Measurements from ENCODE around the gene SLC27A3.

SLC27A3 gene

GRCh38 chr1:153730468-153730988 lies 44.7 kb upstream of the SLC27A3 start:
- Histone ChIP-seq H3K4me2 (ENCODE audit: insufficient read depth, low read length, poor library complexity, severe bottlenecking) (no peak overlapping the region), H3K4ac (ENCODE audit: low read length) (no peak overlapping the region), H2BK120ac (ENCODE audit: low read depth, low read length) (no peak overlapping the region), H3K27ac (replicated peaks; ENCODE audit: low read length) (no peak overlapping the region), H4K91ac (ENCODE audit: low read depth, low read length, poor library complexity) (no peak overlapping the region), H2BK5ac (ENCODE audit: low read length) (no peak overlapping the region), H3K23ac (ENCODE audit: low read depth, low read length, poor library complexity) (no peak overlapping the region), H3K36me3 (replicated peaks in 1 of 2; ENCODE audit: control insufficient read depth in 2 of 2, insufficient read depth in 2 of 2, low read length in 2 of 2) (peaks cover 0 to 33% of the 10 kb centered on the region in 2 donors), H3K4me3 (ENCODE audit: low read length in 2 of 2) (no peak overlapping the region), H3K4me1 (ENCODE audit: control insufficient read depth in 2 of 2, insufficient read depth in 1 of 2, low read depth in 1 of 2, low read length in 2 of 2) (peaks cover 7 to 22% of the 10 kb centered on the region in 2 donors), H3K9me3 (replicated peaks in 1 of 2; ENCODE audit: control insufficient read depth in 2 of 2, insufficient read depth in 1 of 2, low read depth in 1 of 2, low read length in 2 of 2) (no peaks in the 10 kb centered on the region), H4K8ac (ENCODE audit: low read depth, low read length) (no peak overlapping the region), H3K79me1 (ENCODE audit: low read depth, low read length) (peaks cover 5% of the 10 kb centered on the region), H3K14ac (ENCODE audit: low read length) (no peak overlapping the region), H2AFZ (ENCODE audit: low read length) (no peak overlapping the region), H3K18ac (ENCODE audit: low read length) (no peak overlapping the region), H2AK5ac (ENCODE audit: low read depth, low read length) (no peak overlapping the region), H2BK15ac (ENCODE audit: low read length) (no peak overlapping the region), H3K9ac (ENCODE audit: low read depth, low read length, poor library complexity) (no peak overlapping the region), H2BK12ac (ENCODE audit: low read length) (no peak overlapping the region), H3K27me3 (ENCODE audit: control insufficient read depth in 3 of 3, insufficient read depth in 3 of 3, low read depth in 1 of 3, low read length in 3 of 3) (no peaks in the 10 kb centered on the region)
- no CpG with 5 or more reads among the region's 5 CpGs for WGBS, 2 donors (ENCODE audit: extremely low coverage in 2 of 2, insufficient read length in 2 of 2, insufficient replicate concordance in 1 of 2)
- DNase-seq (ENCODE audit: low spot score), result no peak

- H3K4me2 ChIP-seq (ENCODE audit: insufficient read depth, low read length, poor library complexity, severe bottlenecking), result no peak overlapping the region
- no peak overlapping the region for H3K4ac ChIP-seq (ENCODE audit: low read length)
- no peaks in the 10 kb centered on the region for H3K9me3 ChIP-seq (replicated peaks in 1 of 2; ENCODE audit: control insufficient read depth in 2 of 2, insufficient read depth in 1 of 2, low read depth in 1 of 2, low read length in 2 of 2)
- peaks cover 2% of the 10 kb centered on the region for H3K79me1 ChIP-seq (ENCODE audit: low read depth, low read length)
- H4K91ac ChIP-seq (ENCODE audit: low read depth, low read length, poor library complexity), result no peak overlapping the region
- peak overlapping the region; percentile 48 for H3K27ac ChIP-seq (replicated peaks; ENCODE audit: low read length)
- H3K27me3 ChIP-seq (ENCODE audit: control insufficient read depth in 3 of 3, insufficient read depth in 3 of 3, low read depth in 1 of 3, low read length in 3 of 3), result no peaks in the 10 kb centered on the region
- H2BK120ac ChIP-seq (ENCODE audit: low read depth, low read length), result no peak overlapping the region
- H2BK5ac ChIP-seq (ENCODE audit: low read length), result no peak overlapping the region
- no peak overlapping the region for H3K23ac ChIP-seq (ENCODE audit: low read depth, low read length, poor library complexity)
- DNase-seq (ENCODE audit: low spot score), result no peak
- H2BK12ac ChIP-seq (ENCODE audit: low read length), result no peak overlapping the region
- H3K14ac ChIP-seq (ENCODE audit: low read length), result no peak overlapping the region
- no peak overlapping the region for H3K18ac ChIP-seq (ENCODE audit: low read length)
- no peak overlapping the region for H2BK15ac ChIP-seq (ENCODE audit: low read length)
- no peak overlapping the region for H4K8ac ChIP-seq (ENCODE audit: low read depth, low read length)
- no CpG with 5 or more reads among the region's 1 CpG for WGBS, 2 donors (ENCODE audit: extremely low coverage in 2 of 2, insufficient read length in 2 of 2, insufficient replicate concordance in 1 of 2)
- H2AK5ac ChIP-seq (ENCODE audit: low read depth, low read length), result no peak overlapping the region
- no peak overlapping the region for H3K4me3 ChIP-seq (ENCODE audit: low read length in 2 of 2)
- H3K36me3 ChIP-seq (replicated peaks in 1 of 2; ENCODE audit: control insufficient read depth in 2 of 2, insufficient read depth in 2 of 2, low read length in 2 of 2), result peaks cover 0 to 54% of the 10 kb centered on the region in 2 donors
- H2AFZ ChIP-seq (ENCODE audit: low read length), result no peak overlapping the region
- peaks cover 6 to 22% of the 10 kb centered on the region in 2 donors for H3K4me1 ChIP-seq (ENCODE audit: control insufficient read depth in 2 of 2, insufficient read depth in 1 of 2, low read depth in 1 of 2, low read length in 2 of 2)
- H3K9ac ChIP-seq (ENCODE audit: low read depth, low read length, poor library complexity), result no peak overlapping the region
Measured at GRCh38 chr1:153733970-153734369, 41.2 kb upstream of the SLC27A3 start.

- Histone ChIP-seq H3K9ac (ENCODE audit: low read depth, low read length, poor library complexity) (no peak overlapping the region), H3K9me3 (replicated peaks in 1 of 2; ENCODE audit: control insufficient read depth in 2 of 2, insufficient read depth in 1 of 2, low read depth in 1 of 2, low read length in 2 of 2) (no peaks in the 10 kb centered on the region), H2BK5ac (ENCODE audit: low read length) (no peak overlapping the region), H3K27me3 (ENCODE audit: control insufficient read depth in 3 of 3, insufficient read depth in 3 of 3, low read depth in 1 of 3, low read length in 3 of 3) (no peaks in the 10 kb centered on the region), H2AFZ (ENCODE audit: low read length) (no peak overlapping the region), H3K4ac (ENCODE audit: low read length) (no peak overlapping the region), H2AK5ac (ENCODE audit: low read depth, low read length) (no peak overlapping the region), H3K4me2 (ENCODE audit: insufficient read depth, low read length, poor library complexity, severe bottlenecking) (no peak overlapping the region), H4K8ac (ENCODE audit: low read depth, low read length) (no peak overlapping the region), H3K36me3 (replicated peaks in 1 of 2; ENCODE audit: control insufficient read depth in 2 of 2, insufficient read depth in 2 of 2, low read length in 2 of 2) (peaks cover 0 to 54% of the 10 kb centered on the region in 2 donors), H3K23ac (ENCODE audit: low read depth, low read length, poor library complexity) (no peak overlapping the region), H2BK12ac (ENCODE audit: low read length) (no peak overlapping the region), H3K18ac (ENCODE audit: low read length) (no peak overlapping the region), H3K79me1 (ENCODE audit: low read depth, low read length) (no peaks in the 10 kb centered on the region), H3K27ac (replicated peaks; ENCODE audit: low read length) (peak overlapping the region; percentile 48), H4K91ac (ENCODE audit: low read depth, low read length, poor library complexity) (no peak overlapping the region), H3K14ac (ENCODE audit: low read length) (no peak overlapping the region), H3K4me3 (ENCODE audit: low read length in 2 of 2) (no peak overlapping the region), H3K4me1 (ENCODE audit: control insufficient read depth in 2 of 2, insufficient read depth in 1 of 2, low read depth in 1 of 2, low read length in 2 of 2) (peaks cover 3 to 17% of the 10 kb centered on the region in 2 donors), H2BK120ac (ENCODE audit: low read depth, low read length) (no peak overlapping the region), H2BK15ac (ENCODE audit: low read length) (no peak overlapping the region)
- DNase-seq (ENCODE audit: low spot score), result no peak
- no CpG with 5 or more reads among the region's 3 CpGs for WGBS, 2 donors (ENCODE audit: extremely low coverage in 2 of 2, insufficient read length in 2 of 2, insufficient replicate concordance in 1 of 2)
Measured at GRCh38 chr1:153734396-153735089, 40.7 kb upstream of the SLC27A3 start.

- Histone ChIP-seq H3K4me2 (ENCODE audit: insufficient read depth, low read length, poor library complexity, severe bottlenecking) (no peak overlapping the region), H2AK5ac (ENCODE audit: low read depth, low read length) (no peak overlapping the region), H3K27ac (replicated peaks; ENCODE audit: low read length) (no peak overlapping the region), H3K79me1 (ENCODE audit: low read depth, low read length) (no peaks in the 10 kb centered on the region), H2AFZ (ENCODE audit: low read length) (no peak overlapping the region), H2BK12ac (ENCODE audit: low read length) (no peak overlapping the region), H4K91ac (ENCODE audit: low read depth, low read length, poor library complexity) (no peak overlapping the region), H2BK15ac (ENCODE audit: low read length) (no peak overlapping the region), H2BK120ac (ENCODE audit: low read depth, low read length) (no peak overlapping the region), H3K14ac (ENCODE audit: low read length) (no peak overlapping the region), H2BK5ac (ENCODE audit: low read length) (no peak overlapping the region), H4K8ac (ENCODE audit: low read depth, low read length) (no peak overlapping the region), H3K4ac (ENCODE audit: low read length) (no peak overlapping the region), H3K23ac (ENCODE audit: low read depth, low read length, poor library complexity) (no peak overlapping the region), H3K4me1 (ENCODE audit: control insufficient read depth in 2 of 2, insufficient read depth in 1 of 2, low read depth in 1 of 2, low read length in 2 of 2) (peaks cover 3 to 12% of the 10 kb centered on the region in 2 donors), H3K27me3 (ENCODE audit: control insufficient read depth in 3 of 3, insufficient read depth in 3 of 3, low read depth in 1 of 3, low read length in 3 of 3) (no peaks in the 10 kb centered on the region), H3K4me3 (ENCODE audit: low read length in 2 of 2) (no peak overlapping the region), H3K9ac (ENCODE audit: low read depth, low read length, poor library complexity) (no peak overlapping the region), H3K9me3 (replicated peaks in 1 of 2; ENCODE audit: control insufficient read depth in 2 of 2, insufficient read depth in 1 of 2, low read depth in 1 of 2, low read length in 2 of 2) (no peaks in the 10 kb centered on the region), H3K18ac (ENCODE audit: low read length) (no peak overlapping the region), H3K36me3 (replicated peaks in 1 of 2; ENCODE audit: control insufficient read depth in 2 of 2, insufficient read depth in 2 of 2, low read length in 2 of 2) (peaks cover 0 to 55% of the 10 kb centered on the region in 2 donors)
- WGBS, 2 donors (ENCODE audit: extremely low coverage in 2 of 2, insufficient read length in 2 of 2, insufficient replicate concordance in 1 of 2), result no CpG with 5 or more reads among the region's 3 CpGs
- no peak for DNase-seq (ENCODE audit: low spot score)
Measured at GRCh38 chr1:153735090-153735420, 40.2 kb upstream of the SLC27A3 start.
